ENCODE data around the gene HIVEP1.

GRCh38 chr6:12148317-12148801 is 136.2 kb downstream of the HIVEP1 start:
- TF ChIP-seq POLR2AphosphoS5 (IDR thresholded peaks at IDR 0.05; ENCODE audit: low read depth, low read length) (no peak), POLR2A (IDR thresholded peaks at IDR 0.05; ENCODE audit: low read depth, low read length) (no peak)

Measured in GM12892 (cell line).